GM23338 (cell line): ENCODE data around the gene INO80B. TPM values are rescaled to one million over a fixed set of nuclear protein-coding genes. Genes with fewer than 3 reads are reported as not detected.
A peak's percentile ranks its signal among the peaks of the same experiment; 100 is the strongest.

Source experiments
- ATAC-seq: fragments of 200-7000 bp; cut with Tn5 transposase; 3 replicates; pipeline ENCODE4 v1.9.1; 2020
- DNase-seq: peaks from one replicate; pipeline ENCODE4 v3.0.0-alpha.2; 2015; ENCODE audit warnings: low spot score
- H2AFZ ChIP-seq: fragments of 200-600 bp; sonication (generic); 2 replicates; pipeline ENCODE4 v1.8.0; 2016; ENCODE audit warnings: antibody characterized with exemption, mild to moderate bottlenecking, moderate library complexity
- H3F3A ChIP-seq: fragments of 200-600 bp; sonication (generic); replicated peaks from 2 replicates; pipeline ENCODE4 v1.8.0; 2017; ENCODE audit warnings: antibody characterized with exemption, mixed run types, low read depth
- H3K27ac ChIP-seq: fragments of 200-600 bp; sonication (generic); 2 replicates; pipeline ENCODE4 v1.6.1; 2016; ENCODE audit warnings: low read depth
- H3K27me3 ChIP-seq: fragments of 200-600 bp; sonication (generic); 2 replicates; pipeline ENCODE4 v1.8.0; 2016; ENCODE audit warnings: mild to moderate bottlenecking, mixed run types, moderate library complexity; ENCODE audit not compliant: insufficient read depth
- H3K36me3 ChIP-seq: fragments of 200-600 bp; sonication (generic); 2 replicates; pipeline ENCODE4 v1.8.0; 2016; ENCODE audit warnings: mild to moderate bottlenecking; ENCODE audit not compliant: insufficient read depth
- H3K4me1 ChIP-seq: fragments of 200-600 bp; sonication (generic); 2 replicates; pipeline ENCODE4 v1.8.0; 2016; ENCODE audit warnings: mild to moderate bottlenecking, moderate library complexity; ENCODE audit not compliant: insufficient read depth
- H3K4me2 ChIP-seq: fragments of 200-600 bp; sonication (generic); 2 replicates; pipeline ENCODE4 v1.7.1; 2017; ENCODE audit warnings: mixed run types
- H3K4me3 ChIP-seq: fragments of 200-600 bp; sonication (generic); 2 replicates; pipeline ENCODE4 v1.6.1; 2016; ENCODE audit warnings: mixed run types
- H3K79me2 ChIP-seq: fragments of 200-600 bp; sonication (generic); replicated peaks from 2 replicates; pipeline ENCODE4 v1.8.0; 2017; ENCODE audit warnings: mild to moderate bottlenecking; ENCODE audit not compliant: insufficient read depth
- H3K9me2 ChIP-seq: fragments of 200-600 bp; sonication (generic); 2 replicates; pipeline ENCODE4 v1.8.0; 2017; ENCODE audit not compliant: insufficient read depth
- H4K20me1 ChIP-seq: fragments of 200-600 bp; sonication (generic); replicated peaks from 2 replicates; pipeline ENCODE4 v1.8.0; 2017; ENCODE audit warnings: mild to moderate bottlenecking; ENCODE audit not compliant: insufficient read depth
- H3K27ac Mint-ChIP-seq: 2 replicates; pipeline ENCODE4 v1.8.0; 2020; ENCODE audit warnings: inconsistent platforms, mild to moderate bottlenecking, moderate library complexity, mixed read lengths
- H3K27me3 Mint-ChIP-seq: 3 replicates; pipeline ENCODE4 v1.8.0; 2022; ENCODE audit warnings: low read depth, mild to moderate bottlenecking, moderate library complexity, mixed read lengths, inconsistent platforms; ENCODE audit not compliant: insufficient read depth, poor library complexity
- H3K36me3 Mint-ChIP-seq: 3 replicates; pipeline ENCODE4 v1.8.0; 2021; ENCODE audit warnings: low read depth, mild to moderate bottlenecking, inconsistent platforms, moderate library complexity, mixed read lengths
- H3K4me1 Mint-ChIP-seq: 3 replicates; pipeline ENCODE4 v1.8.0; 2020; ENCODE audit warnings: mild to moderate bottlenecking, inconsistent platforms, mixed read lengths
- H3K4me3 Mint-ChIP-seq: 3 replicates; pipeline ENCODE4 v1.8.0; 2021; ENCODE audit warnings: moderate library complexity, mild to moderate bottlenecking, inconsistent platforms, mixed read lengths
- H3K9me3 Mint-ChIP-seq: 3 replicates; pipeline ENCODE4 v1.8.0; 2020; ENCODE audit warnings: moderate library complexity, mild to moderate bottlenecking, inconsistent platforms, mixed read lengths
- CREB1 ChIP-seq: fragments of 250-450 bp; sonication (Bioruptor Pico); IDR thresholded peaks from 2 replicates; pipeline ENCODE4 v1.5.0; 2020; ENCODE audit warnings: low read depth, mild to moderate bottlenecking, moderate library complexity
- CTCF ChIP-seq, 2 experiments: fragments of 200-600 bp in 1 of 2; sonication (generic) in 1 of 2; conservative IDR thresholded peaks; 2 replicates each; pipeline versions ENCODE4 v1.5.1 to v1.6.1; 2016 to 2017; ENCODE audit warnings: antibody characterized with exemption in 2 of 2, low read depth in 2 of 2, mild to moderate bottlenecking in 2 of 2, moderate library complexity in 1 of 2
- ETS1 ChIP-seq: IDR thresholded peaks from 2 replicates; pipeline ENCODE4 v1.6.1; 2016; ENCODE audit warnings: antibody characterized with exemption
- EZH2 ChIP-seq: fragments of 200-600 bp; sonication (generic); IDR thresholded peaks from one replicate; pipeline ENCODE4 v1.8.0; 2017; ENCODE audit warnings: antibody characterized with exemption, mild to moderate bottlenecking, low read depth; ENCODE audit not compliant: unreplicated experiment
- EZH2phosphoT487 ChIP-seq: fragments of 200-600 bp; sonication (generic); IDR thresholded peaks from one replicate; pipeline ENCODE4 v1.8.1; 2018; ENCODE audit warnings: antibody characterized with exemption; ENCODE audit not compliant: unreplicated experiment
- JUNB ChIP-seq: IDR thresholded peaks from one replicate; pipeline ENCODE4 v1.6.1; 2016; ENCODE audit warnings: antibody characterized with exemption; ENCODE audit not compliant: unreplicated experiment
- NANOG ChIP-seq: IDR thresholded peaks from 2 replicates; pipeline ENCODE4 v1.6.1; 2016; ENCODE audit warnings: antibody characterized with exemption, borderline replicate concordance
- POLR2AphosphoS5 ChIP-seq: IDR thresholded peaks from 2 replicates; pipeline ENCODE4 v1.6.1; 2016; ENCODE audit warnings: antibody characterized with exemption, low read depth
- STAT1 ChIP-seq: IDR thresholded peaks from one replicate; pipeline ENCODE4 v1.6.1; 2016; ENCODE audit warnings: antibody characterized with exemption; ENCODE audit not compliant: unreplicated experiment
- ZNF114 ChIP-seq: fragments of 250-450 bp; sonication (Bioruptor Pico); IDR thresholded peaks from 2 replicates; pipeline ENCODE4 v1.5.0; 2020; ENCODE audit warnings: mild to moderate bottlenecking, moderate library complexity
- ZNF331 ChIP-seq: fragments of 250-450 bp; sonication (Bioruptor Pico); IDR thresholded peaks from 2 replicates; pipeline ENCODE4 v1.5.0; 2020; ENCODE audit warnings: low read depth, mild to moderate bottlenecking, moderate library complexity
- ZNF462 ChIP-seq: fragments of 250-450 bp; sonication (Bioruptor Pico); IDR thresholded peaks from 2 replicates; pipeline ENCODE4 v1.5.0; 2020; ENCODE audit warnings: mild to moderate bottlenecking, moderate library complexity
- polyA plus RNA-seq: library from polyadenylated mRNA; unstranded; fragments of >200 nt; fragmentation: Nextera tagmentation; extraction: Ambion mirVana; gene quantifications from 2 replicates; pipeline ENCODE4 v1.2.1, GENCODE V29; 2016
- total RNA-seq: library from RNA; depleted of rRNA; stranded (reverse); fragments of >200 nt; shearing (Covaris generic); gene quantifications from 2 replicates; pipeline ENCODE4 v1.2.3, GENCODE V29; 2014
- TF ChIP-seq, protein P1 (sequence below): IDR thresholded peaks from one replicate; pipeline ENCODE4 v1.6.1; 2018; ENCODE audit warnings: antibody characterized with exemption; ENCODE audit not compliant: unreplicated experiment

The INO80B gene
- total and polyA plus RNA-seq, 2 experiments from 2014 or later, result 5.1 to 21.8 TPM

DNA sequence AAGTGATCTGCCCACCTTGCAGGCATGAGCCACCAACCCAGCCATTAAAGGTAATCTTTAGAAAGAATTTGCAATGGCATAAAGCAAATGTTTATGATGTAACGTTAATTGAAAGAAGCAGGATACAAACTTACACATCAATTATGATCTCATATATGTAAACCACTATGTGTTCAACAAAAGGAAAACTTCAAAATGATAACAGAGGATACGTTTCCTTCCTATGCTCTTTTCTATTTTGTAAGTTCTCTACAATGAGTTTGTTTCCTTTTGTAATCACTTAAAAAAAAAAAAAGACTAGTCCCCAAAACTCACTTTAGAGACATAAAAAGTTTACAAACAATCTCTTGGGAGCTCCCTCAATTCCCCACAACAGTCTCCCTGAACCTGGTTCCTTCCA is 34.9 kb upstream of the INO80B start:
- H3K4me3 ChIP-seq, result no peak overlapping the region
- TF ChIP-seq STAT1, result no peak
- TF ChIP-seq ETS1, result no peak
- TF ChIP-seq, protein P1, sequence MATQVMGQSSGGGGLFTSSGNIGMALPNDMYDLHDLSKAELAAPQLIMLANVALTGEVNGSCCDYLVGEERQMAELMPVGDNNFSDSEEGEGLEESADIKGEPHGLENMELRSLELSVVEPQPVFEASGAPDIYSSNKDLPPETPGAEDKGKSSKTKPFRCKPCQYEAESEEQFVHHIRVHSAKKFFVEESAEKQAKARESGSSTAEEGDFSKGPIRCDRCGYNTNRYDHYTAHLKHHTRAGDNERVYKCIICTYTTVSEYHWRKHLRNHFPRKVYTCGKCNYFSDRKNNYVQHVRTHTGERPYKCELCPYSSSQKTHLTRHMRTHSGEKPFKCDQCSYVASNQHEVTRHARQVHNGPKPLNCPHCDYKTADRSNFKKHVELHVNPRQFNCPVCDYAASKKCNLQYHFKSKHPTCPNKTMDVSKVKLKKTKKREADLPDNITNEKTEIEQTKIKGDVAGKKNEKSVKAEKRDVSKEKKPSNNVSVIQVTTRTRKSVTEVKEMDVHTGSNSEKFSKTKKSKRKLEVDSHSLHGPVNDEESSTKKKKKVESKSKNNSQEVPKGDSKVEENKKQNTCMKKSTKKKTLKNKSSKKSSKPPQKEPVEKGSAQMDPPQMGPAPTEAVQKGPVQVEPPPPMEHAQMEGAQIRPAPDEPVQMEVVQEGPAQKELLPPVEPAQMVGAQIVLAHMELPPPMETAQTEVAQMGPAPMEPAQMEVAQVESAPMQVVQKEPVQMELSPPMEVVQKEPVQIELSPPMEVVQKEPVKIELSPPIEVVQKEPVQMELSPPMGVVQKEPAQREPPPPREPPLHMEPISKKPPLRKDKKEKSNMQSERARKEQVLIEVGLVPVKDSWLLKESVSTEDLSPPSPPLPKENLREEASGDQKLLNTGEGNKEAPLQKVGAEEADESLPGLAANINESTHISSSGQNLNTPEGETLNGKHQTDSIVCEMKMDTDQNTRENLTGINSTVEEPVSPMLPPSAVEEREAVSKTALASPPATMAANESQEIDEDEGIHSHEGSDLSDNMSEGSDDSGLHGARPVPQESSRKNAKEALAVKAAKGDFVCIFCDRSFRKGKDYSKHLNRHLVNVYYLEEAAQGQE, result no peak
- no peak for TF ChIP-seq ZNF114
- TF ChIP-seq JUNB, result no peak
- no peak for TF ChIP-seq EZH2
- TF ChIP-seq POLR2AphosphoS5, result no peak
- no peak for TF ChIP-seq NANOG
- no peak for TF ChIP-seq EZH2phosphoT487
- TF ChIP-seq CREB1, result no peak
- TF ChIP-seq ZNF331 (CRISPR knock-in tag), result no peak
- TF ChIP-seq CTCF (conservative IDR thresholded peaks at IDR 0.05; ENCODE audit: low read depth in 2 of 2), result no peak
- no peak for TF ChIP-seq ZNF462 (CRISPR knock-in tag)
- ATAC-seq, result no peak
- no peak overlapping the region for H3K4me2 ChIP-seq
- no peaks in the 10 kb centered on the region for H3K36me3 ChIP-seq
- H3K27me3 Mint-ChIP-seq, result peaks cover 48% of the 10 kb centered on the region
- peak overlapping the region; percentile 9; the same call in 1 of the 3 replicates for H3K4me3 Mint-ChIP-seq
- no peaks in the 10 kb centered on the region for H3K9me2 ChIP-seq
- no peak overlapping the region for H2AFZ ChIP-seq
- H3K36me3 Mint-ChIP-seq, result peaks cover 4% of the 10 kb centered on the region; the same call in 2 of the 3 replicates
- H3K27me3 ChIP-seq, result peaks cover 31% of the 10 kb centered on the region
- H3K9me3 Mint-ChIP-seq, result no peaks in the 10 kb centered on the region
- H3F3A ChIP-seq, result peaks cover 8% of the 10 kb centered on the region; the same call in 1 of the 2 replicates
- H3K4me1 Mint-ChIP-seq, result peaks cover 23% of the 10 kb centered on the region
- no peaks in the 10 kb centered on the region for H3K79me2 ChIP-seq
- no peak overlapping the region for H3K27ac Mint-ChIP-seq
- H3K27ac ChIP-seq, result no peak overlapping the region
- H4K20me1 ChIP-seq, result no peaks in the 10 kb centered on the region; the same call in 1 of the 2 replicates
- H3K4me1 ChIP-seq, result peaks cover 12% of the 10 kb centered on the region
- no peak for DNase-seq
